Hepatocyte (in vitro differentiated cells): ENCODE results near the gene SLAMF7.

Source experiments
- EZH2phosphoT487 ChIP-seq: fragments of 200-600 bp; sonication (generic); IDR thresholded peaks from one replicate; pipeline ENCODE4 v1.6.1; 2018; ENCODE audit warnings: antibody characterized with exemption, mild to moderate bottlenecking, low read depth, moderate library complexity; ENCODE audit not compliant: unreplicated experiment, severe bottlenecking
- TF ChIP-seq, protein P1 (sequence below): fragments of 200-600 bp; sonication (generic); IDR thresholded peaks from 2 replicates; pipeline ENCODE4 v1.5.1; 2016; ENCODE audit warnings: antibody characterized with exemption, mild to moderate bottlenecking; ENCODE audit not compliant: poor library complexity

DNA sequence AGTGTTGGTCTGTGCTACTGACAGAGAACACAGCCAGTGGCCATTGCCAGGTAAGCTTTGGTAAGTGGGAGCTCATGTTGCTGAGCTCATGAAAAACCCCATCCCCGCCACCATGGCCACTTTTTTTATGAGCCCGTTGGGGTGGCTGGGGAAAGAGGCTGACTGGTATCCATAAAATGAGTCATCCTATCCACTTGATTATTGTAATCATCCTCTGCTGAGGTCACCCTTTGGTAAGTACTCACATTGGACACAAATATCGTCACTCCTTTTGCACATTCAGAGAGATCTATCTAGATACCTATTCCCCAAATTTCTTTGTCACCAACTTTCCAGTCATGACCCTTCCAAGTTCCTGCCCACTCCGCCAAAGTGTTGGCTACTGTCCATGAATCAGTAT lies 22.0 kb downstream of the SLAMF7 start:
- TF ChIP-seq, protein P1, sequence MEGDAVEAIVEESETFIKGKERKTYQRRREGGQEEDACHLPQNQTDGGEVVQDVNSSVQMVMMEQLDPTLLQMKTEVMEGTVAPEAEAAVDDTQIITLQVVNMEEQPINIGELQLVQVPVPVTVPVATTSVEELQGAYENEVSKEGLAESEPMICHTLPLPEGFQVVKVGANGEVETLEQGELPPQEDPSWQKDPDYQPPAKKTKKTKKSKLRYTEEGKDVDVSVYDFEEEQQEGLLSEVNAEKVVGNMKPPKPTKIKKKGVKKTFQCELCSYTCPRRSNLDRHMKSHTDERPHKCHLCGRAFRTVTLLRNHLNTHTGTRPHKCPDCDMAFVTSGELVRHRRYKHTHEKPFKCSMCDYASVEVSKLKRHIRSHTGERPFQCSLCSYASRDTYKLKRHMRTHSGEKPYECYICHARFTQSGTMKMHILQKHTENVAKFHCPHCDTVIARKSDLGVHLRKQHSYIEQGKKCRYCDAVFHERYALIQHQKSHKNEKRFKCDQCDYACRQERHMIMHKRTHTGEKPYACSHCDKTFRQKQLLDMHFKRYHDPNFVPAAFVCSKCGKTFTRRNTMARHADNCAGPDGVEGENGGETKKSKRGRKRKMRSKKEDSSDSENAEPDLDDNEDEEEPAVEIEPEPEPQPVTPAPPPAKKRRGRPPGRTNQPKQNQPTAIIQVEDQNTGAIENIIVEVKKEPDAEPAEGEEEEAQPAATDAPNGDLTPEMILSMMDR: no peak
- TF ChIP-seq EZH2phosphoT487: no peak
